Stimulated activated CD4-positive, alpha-beta T cell treated with anti-CD3 and anti-CD28 coated beads, TNF-alpha, amount 100 ng/mL, for 24 hours (primary cell): ENCODE measurements around the gene RGS12.

ENCODE experiments used
- DNase-seq, 3 experiments: peaks; one replicate each; pipeline ENCODE4 v3.0.0-alpha.2; 2020; ENCODE audit warnings: low read depth in 3 of 3

The RGS12 gene

DNA sequence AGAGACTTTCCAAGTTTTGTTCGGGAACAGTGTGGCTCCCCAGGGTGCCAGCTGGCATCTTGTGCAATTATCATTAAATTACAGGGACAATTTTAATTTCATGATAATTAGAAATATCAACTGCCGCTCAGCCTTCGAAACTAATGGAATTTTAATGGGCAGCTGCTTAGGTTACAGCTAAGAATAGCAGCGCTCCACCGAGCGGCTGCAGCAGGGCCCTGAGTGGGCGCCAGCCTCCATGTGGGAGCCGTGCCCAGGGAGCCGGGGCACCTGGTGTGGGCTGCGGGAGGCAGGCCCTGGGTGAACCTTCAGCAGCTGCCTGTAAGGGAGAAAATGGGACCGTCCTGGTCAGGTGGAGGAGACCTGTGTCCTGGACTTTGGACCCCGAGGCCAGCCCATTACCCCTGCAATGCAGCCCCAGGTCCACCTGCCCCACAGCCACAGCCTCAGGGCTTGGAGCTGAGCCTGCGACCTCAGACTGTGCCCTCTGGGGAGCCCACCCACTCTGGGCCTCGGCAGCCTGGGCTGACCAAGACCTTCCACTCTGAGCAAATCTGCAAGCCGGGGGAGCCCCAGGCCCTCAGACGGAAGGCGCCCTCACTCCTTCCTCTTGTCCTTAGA lies 22.7 kb upstream of the RGS12 start:
- no peak for DNase-seq

DNA sequence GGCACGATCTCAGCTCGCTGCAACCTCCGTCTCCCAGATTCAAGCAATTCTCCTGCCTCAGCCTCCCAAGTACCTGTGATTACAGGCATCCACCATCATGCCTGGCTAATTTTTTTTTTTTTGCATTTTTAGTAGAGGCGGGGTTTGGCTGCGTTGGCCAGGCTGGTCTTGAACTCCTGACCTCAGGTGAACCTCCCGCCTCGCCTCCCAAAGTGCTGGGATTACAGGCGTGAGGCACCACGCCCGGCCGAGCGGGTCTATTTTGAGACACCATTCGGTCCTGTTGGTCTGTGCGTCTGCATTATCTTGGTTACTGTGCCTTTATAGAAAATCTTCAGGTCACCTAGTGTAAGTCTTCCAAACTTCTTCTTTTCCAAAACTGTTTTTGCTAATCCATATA lies 21.7 kb upstream of the RGS12 start:
- no peak for DNase-seq

DNA sequence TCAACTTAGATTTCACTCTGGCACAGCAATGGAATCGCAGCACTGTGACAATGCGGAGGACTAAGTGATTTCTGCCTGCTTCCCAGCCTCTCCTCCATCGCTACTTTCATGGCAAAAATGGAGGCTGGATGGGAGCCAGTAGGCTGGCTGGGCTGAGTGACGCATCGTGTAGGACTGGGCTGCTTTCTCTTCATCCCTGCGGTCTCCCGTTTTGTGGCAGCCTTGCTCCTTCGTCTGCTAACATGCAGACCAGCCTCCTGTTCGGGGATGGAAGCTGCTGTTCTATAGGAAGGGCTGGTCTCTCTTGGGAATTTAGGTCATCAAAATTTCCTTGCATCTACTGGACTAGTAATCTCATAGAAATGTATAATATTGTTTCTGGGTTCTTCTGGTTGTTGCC lies 15.8 kb upstream of the RGS12 start:
- no peak for DNase-seq

DNA sequence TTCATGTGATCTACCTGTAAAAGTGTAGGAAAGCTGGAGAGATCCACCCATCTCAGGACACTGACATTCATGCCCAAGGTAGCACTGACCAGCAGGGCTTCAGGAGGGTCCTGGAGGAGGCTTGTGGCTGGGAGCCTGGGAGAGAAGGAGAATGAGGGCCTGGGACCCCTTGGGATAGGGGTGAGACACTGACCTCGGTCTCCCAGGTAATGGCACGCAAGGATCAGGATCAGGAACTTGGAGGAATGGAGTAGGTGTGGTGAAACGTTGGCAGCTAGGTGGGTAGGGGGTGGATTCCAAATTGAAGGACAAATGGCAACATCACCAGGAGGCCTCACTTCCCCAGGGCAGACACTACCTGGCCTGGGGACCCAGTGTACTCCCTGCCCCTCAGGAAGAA lies 12.4 kb upstream of the RGS12 start:
- DNase-seq, result no peak

DNA sequence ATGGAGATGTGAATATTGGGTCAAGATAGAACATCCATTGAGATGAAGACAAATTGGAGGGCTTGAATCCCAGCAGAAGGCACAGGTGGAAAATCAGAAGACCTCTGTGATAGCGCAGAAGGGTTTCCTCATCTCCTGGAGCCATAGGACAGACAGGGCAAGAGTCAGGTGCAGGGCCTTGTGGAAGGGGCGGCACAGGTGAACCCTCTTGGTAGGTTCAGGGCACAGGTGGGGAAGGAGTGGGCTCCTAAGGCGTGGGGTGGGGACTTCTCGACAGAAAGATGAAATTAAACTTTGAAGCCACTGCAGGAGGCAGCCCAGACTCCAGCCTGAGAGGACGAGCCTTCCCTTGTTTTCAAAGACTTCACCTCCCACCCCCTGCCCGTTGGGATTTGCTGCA lies 9.3 kb upstream of the RGS12 start:
- no peak for DNase-seq

DNA sequence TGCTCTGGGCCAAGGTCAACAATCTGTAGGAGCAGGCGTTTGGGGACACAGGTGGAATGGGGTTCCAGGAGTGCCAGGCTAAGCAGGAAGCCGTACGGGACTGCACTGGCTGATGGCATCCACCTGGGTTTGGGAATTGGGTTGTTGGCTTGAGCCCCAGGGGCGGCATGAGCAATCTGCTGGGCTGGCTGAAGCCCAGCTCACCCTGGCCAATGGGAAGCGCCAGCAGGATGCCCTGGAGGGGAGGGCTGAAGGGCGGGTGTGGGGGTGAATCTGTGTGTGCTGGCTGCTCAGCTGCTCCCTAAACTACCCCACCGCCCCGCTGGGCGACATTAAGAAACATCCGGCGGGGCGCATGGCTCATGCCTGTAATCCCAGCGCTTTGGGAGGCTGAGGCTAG lies 8.9 kb upstream of the RGS12 start:
- no peak for DNase-seq

DNA sequence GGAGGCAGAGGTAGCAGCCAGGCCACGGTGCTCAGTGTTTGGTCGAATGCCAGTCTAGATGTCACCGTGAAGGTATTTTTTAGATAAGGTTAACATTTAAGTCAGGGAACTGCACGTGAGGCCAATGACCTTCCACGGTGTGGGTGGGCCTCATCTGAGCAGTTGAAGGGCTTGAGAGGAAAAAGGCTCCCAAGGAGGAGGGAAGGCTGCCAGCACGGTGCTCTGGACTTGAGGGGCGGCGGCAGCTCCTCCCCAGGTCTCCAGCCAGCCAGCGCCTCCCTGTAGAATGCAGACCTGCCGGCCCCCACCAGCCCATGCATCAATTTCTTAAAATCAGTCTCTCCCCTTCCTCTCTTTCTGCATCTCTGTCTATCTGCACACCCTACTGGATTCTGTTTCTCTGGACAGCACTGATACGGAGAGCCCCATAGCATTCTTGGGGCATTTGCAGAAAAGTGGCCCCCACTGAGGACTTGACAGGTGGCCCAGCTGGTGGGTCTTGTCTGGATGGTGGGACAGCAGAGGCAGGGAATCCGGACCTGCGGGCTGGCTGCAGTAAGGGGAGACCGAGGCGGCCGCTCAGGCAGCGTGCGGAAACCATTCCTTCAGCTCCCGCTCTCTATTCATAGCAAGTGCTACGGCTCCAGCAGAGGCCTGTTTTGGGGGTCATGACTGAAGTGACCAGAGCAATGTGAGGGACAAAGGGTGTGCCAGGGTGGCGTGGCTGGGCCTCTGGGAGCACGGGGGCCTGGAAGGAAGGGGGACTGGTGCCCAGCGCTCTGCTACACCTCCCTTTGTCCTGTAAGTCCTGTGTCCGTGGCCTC lies 7.9 kb upstream of the RGS12 start:
- DNase-seq, result no peak

DNA sequence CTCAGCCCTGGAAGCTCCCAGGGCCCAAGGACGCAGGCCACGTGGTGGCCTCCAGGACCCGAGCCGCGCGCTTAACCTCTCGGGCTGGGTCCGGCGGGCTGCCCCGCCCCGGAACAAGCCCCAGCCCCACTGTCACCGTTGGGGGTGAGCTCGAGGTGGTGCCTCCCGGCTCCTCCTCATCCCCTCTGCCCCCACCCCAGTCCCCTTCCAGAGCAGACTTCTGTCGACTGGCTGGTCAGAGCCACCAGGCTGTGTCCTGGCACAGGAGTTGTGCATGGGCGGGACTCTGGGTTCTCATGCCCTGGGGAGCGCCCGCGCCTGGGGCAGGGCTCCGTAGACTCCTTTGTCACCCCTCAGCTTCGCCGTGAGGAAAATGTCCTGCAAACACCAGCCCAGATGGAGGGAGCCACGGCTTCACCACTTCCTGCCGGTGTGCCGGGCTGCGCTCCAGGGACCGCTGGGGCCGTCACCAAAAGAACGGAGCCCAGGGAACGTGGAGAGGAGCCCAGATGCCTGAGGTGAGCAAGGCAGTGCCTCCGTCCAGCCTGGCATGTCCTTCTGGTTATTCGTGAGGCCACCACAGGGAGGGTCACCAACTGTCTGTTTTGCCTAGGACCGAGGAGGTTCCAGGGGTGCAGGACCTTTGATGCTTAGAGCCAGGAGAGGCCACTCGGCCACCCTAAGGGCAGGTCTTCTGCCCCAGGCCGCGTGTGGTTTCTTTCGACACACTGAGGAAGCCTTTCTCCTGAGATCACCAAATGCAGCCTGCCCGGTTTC lies 7.1 kb upstream of the RGS12 start:
- no peak for DNase-seq

DNA sequence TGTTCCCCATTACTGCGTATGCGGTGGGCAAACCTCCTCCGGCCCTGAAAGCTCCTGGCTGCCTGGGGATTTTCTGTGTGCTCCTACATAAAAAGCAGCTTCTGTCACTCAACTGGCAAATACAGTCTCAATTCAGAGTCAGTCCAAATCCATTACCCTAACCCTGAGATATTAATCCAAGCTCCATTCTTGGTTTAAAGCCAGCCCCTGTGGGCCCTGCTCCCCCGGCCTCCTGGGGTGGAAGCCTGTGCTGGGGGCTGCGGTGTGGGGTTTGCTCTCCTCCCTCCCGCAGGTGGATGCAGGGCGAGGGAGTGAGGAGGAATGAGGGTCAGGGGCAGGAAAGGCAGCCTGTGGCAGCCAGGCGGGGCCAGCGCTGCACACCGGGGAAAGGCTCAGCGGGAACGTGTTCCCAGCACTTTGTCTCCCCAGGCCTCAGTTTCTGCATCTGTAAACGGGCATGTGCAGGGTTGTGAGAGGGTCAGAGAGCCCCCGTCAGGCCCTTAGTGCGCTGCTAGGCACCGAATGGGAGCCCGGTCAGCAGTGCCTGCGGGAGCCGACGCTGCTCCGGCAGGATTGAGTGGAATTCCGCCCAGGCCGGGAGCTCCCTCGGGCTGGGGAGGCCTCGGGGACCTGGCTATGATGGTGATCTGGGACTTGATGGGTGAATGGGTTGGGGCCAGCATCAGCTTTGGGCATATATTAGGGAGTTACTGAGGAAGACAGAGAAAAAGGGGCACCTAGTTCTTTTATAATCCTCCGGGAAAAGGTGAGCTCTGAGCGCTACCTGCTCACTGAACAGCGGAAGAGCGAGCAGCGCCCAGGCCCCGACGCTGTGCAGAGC lies 6.3 kb upstream of the RGS12 start:
- DNase-seq, result no peak

DNA sequence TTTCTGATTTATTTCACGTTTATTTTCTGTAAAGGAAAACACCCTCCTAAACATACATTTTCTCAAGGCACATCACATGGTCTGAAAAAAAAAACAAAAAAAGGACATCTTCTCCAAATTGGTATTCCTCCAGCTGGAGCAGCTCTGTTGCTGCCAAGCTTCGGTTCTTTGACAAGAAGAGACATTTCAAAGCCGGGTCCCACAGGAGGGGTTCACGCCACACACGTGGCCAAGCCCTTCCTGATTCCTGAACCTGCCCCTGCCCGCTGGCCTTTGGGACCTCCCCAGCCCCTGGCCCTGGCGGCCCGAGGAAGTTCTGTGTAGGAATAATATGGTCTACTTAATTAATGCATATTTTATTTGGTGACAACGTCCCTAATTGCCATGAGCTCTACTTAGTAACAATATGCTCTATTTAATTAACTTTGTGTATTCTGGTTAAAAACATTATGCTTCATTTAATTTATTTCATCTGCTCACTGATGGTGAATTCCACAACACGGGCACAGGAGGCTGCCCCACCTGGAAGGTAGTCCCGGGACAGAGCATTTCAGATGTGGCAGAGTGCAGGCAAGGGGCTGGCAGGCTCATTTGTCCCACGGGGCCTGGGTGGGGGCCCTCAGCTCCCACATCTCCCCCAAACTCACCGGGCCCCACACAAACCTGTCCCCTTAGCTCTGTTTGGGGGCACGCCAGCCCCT lies 5.4 kb upstream of the RGS12 start:
- DNase-seq, result no peak

DNA sequence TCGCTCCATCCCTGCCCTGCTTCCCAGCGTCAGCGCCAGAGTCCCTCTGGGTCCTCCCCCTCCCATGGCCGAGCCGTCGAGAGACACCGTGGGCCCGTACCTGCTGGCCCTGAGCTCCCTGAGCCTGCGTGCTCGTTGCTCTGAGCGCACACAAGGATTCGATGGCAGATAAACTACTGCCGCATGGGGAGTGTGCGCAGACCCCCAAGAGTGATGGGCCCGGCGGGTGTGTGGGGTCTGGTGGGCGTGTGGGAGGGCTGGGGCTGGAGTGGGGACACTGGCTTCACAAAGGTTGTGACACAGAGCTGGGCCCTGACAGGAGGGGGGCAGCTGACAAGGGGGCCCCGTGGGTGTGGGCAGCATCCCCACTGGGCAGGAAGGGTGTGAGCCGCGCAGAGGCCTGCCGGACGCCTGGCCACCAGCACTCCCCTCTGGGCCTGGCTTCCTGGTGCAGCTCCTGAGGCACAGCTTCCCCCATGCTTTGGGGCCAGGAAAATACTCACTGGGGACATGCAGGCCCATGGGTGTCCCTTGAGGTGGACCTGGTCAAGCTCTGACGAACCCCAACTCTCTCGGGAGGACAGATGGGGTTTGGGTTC lies 4.8 kb upstream of the RGS12 start:
- no peak for DNase-seq

DNA sequence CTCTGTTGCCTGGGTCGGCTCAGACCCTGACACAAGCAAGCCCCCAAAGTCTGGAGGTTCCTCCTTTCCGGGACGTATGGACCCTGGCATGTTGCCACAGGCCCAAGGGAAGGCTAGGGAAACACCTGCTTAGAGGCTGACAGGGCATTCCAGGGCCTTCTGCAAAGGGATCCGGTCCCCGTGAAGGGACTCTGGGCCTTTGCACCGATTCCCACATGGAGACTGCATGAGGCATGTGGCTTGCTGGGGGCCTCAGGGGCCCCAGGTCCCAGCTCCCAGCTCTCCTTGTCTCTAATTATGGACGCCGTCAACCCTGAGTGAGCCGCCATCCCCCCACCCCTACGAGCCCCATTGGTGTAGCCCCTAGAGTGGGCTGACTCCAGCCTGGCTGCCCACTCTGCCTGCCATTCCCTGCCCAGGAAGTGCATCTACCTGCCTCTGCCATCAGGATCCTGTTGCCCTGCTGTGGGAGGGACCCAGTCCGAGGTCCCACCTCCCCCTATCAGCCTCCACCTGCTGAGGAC lies 4.2 kb upstream of the RGS12 start:
- no peak for DNase-seq

DNA sequence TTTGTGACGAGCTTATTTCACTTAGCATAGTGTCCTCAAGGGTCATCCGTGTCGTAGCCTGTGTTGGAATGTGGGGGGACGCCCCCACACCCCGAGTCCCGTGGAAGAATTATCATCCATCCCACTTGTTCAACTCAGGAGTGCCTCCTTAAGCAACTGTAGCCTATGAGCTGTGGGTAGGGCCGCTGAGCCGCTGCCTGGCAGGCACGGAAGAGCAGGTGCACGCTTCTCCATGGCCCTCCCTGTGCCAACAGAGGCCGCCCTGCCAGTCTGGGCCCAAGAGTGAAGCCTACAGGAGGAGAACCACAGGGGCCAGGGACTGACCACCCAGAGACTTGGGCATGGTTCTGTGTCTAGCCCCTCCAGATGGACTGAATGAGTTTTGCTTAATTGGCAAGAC lies 2.3 kb upstream of the RGS12 start:
- DNase-seq, result no peak

DNA sequence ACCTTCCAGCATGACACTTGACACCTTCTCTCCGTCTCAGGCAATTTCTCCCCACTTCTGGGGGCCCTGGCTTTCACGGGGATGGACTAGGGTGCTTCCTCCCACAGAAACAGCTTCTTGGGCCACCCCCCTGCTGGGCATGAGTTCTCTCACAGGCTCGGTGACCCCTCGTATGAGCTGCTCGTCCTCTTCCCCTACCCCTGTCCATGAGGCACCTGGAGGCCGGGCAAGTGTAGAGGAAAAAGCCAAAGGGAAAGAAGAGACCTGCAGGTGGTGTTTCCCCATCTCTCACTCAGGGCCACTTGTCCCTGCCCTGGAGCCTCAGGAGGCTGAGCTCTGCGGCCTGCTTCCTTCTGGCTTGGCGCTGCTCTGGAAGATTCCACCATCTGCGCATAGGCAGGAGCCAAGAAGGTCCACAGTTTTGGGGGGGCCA lies 1.9 kb upstream of the RGS12 start:
- no peak for DNase-seq

DNA sequence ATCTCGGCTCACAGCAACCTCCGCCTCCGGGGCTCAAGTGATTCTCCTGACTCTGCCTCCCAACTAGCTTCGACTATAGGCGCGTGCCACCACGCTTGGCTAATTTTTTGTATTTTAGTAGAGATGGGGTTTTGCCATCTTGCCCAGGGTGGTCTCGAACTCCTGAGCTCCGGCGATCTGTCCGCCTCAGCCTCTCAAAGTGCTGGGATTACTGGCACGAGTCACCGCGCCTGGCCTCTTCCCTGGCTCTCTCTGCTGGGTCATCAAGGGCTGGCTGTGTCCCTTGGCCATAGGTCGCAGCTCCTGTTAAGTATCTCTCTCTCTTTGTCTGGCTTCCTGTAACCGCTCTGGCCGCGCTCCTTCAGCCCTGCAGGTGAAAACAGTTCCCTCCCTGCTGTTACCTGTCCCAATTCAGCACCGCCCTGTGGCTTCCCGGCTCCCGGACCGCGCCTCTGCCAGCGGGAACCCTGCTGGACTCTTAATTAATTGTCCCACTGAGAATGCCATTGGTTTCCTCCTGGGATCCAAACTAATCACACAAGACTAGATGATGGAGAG lies 1.3 kb upstream of the RGS12 start:
- DNase-seq, result no peak

DNA sequence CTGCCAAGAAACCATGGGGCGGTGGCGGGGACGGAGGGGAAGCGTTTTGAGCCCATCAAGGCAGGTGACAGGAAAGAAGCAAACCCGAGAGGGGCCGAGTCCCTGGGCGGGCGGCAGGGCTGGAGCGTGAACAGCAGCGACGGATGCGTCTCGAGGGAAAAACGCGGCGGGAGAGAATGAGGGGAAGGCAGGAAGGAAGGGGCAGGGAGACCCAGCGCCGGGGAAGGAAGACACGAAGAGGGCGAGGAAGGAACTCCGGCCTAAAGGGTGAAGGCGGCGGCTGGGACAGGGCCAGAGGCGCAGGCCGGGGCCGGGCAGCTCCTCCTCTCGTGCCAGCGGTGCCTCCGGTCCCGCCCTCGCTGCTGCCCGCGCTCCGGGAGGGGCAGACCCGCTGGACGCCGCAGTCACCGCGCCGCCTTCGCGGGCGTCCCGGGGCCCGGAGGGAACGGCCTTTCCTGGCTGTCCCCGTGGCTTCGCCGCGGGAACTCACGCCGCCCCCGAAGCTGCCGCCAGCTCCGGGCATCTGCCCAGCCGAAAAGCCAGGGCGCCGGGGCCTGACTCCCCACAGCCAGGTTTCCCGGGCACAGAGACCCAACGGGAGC lies 751 bp upstream of the RGS12 start:
- peak in 1 of 3 experiments; percentile 25 for DNase-seq

DNA sequence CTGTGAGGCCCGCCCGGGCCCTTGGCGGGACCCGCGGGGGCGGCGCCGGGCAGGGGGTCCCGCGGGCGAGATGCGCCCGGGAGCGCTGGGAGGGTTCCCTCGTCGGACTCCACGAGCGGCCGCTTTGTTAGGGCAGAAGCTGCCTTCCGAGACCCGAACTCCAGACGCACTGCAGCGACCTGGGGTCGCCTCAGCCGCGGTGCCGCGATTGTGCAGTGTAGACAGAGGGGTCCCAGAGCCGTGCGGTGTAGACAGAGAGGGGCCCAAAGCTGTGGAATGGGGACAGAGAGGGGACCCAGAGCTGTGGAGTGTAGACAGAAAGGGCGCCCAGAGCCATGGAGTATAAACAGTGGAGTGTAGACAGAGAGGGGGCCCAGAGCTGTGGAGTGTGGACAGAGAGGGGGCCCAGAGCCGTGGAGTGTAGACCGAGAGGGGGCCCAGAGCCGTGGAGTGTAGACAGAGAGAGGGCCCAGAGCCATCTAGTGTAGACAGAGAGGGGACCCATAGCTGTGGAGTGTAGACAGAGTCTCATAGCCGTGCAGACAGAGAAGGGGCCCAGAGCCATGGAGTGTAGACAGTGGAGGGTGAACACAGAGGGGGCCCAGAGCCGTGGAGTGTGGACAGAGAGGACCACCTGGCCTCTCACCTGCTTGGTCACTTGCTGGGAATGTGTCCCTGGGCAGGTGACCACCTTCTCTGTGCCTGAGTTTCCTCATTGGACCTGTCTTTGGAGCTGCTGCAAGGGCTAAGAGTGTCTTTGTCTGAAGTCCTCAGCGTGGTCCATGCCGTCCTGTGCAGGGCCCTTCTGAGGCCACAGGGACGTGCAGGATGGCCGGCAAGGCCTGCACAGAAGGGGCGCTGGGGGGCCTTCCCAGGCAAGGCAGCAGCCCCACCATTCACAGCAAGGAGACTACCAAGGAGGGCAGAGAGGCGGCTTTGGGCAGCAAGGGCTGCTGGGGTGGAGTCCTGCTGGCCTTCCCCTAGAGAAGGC lies 875 bp downstream of the RGS12 start:
- DNase-seq, result no peak

DNA sequence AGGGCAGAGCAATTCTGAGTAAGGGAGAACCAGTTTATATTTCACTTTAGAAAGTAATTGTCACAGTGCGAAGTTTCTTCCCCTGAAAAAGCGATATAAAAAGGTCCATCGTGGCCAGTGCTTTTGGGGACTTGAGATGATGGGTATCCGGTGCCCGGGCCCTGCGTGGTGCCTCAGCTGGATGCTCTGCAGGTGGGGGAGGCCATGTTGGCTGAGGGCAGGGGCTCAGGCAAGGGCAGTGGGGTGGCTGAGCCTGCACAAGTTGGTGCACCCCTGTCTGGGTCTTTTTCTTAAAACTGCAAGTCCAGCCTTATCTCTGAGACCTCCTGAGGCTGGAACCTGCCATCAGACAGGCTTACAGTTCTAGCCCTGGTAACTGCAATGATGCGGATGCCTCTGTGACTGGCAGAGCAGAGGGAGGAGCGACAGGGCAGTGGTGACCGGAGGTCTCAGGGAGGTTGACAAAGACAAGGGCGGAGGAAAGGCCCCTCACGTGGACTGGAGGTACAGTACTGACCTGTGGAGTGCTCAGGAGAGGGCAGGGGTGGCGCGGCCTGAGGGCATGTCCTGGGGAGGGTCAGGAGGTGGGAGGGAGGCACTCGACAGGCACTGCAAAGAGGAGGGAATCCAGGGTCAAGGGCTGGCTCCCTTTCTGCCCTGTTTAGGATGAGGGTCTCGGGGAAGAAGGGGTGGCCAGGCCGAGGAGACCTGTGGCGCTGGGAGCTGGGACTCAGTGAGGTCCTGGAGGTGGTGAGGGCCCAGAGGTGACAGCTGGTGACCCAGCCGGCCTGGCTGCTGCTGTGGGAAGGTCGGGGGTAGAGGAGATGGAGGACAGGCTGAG lies 1.8 kb downstream of the RGS12 start:
- no peak for DNase-seq
